HTR-8/SVneo (cell line): ENCODE measurements around the gene OR51D1.

Source experiments
- DNase-seq: peaks from one replicate; pipeline ENCODE4 v3.0.0; 2011; ENCODE audit warnings: low spot score, mixed read lengths; ENCODE audit not compliant: insufficient read length
- FAIRE-seq: peaks from 2 replicates; lab custom pipeline; 2011; peaks lifted over from hg19 to GRCh38; lab: Jason Lieb, UNC

The OR51D1 gene

GRCh38 chr11:4636962-4637661, at the start of gene OR51D1:
Gene OR51D1 (plus strand): TSS chr11:4637477. CDS start chr11:4639791, 2,314 bp downstream.
- DNase-seq, result peak; percentile 70
- peak; percentile 23 for FAIRE-seq

- FAIRE-seq (no peak), DNase-seq (no peak)
Measured at GRCh38 chr11:4589017-4589416, 48.3 kb upstream of the OR51D1 start.

- DNase-seq, result no peak
Measured at GRCh38 chr11:4593739-4594138, 43.5 kb upstream of the OR51D1 start, which contains the start of gene OR52I1. Gene OR52I1 (plus strand): TSS chr11:4594039. CDS start chr11:4594039, 0 bp downstream.

GRCh38 chr11:4605057-4605456, 32.2 kb upstream of the OR51D1 start:
- DNase-seq (no peak), FAIRE-seq (no peak)

More at GRCh38 chr11:4593739-4594138, 43.5 kb upstream of the OR51D1 start, which contains the start of gene OR52I1:
- FAIRE-seq, result no peak

GRCh38 chr11:4606231-4607015, 30.9 kb upstream of the OR51D1 start:
- FAIRE-seq (no peak), DNase-seq (no peak)

GRCh38 chr11:4607096-4607495, 30.2 kb upstream of the OR51D1 start:
- FAIRE-seq (peak; percentile 38), DNase-seq (no peak)

GRCh38 chr11:4607781-4608666, 29.3 kb upstream of the OR51D1 start, which contains the start of gene TRIM68:
Gene TRIM68 (minus strand): TSS chr11:4608231. CDS start chr11:4605504, 2,727 bp downstream.
- DNase-seq (peak; percentile 95), FAIRE-seq (peak; percentile 79)

- FAIRE-seq, result no peak
- DNase-seq, result no peak
Measured at GRCh38 chr11:4610258-4610935, 26.9 kb upstream of the OR51D1 start.

- FAIRE-seq, result no peak
- DNase-seq, result no peak
Measured at GRCh38 chr11:4611986-4612385, 25.3 kb upstream of the OR51D1 start.

GRCh38 chr11:4615856-4616444, 21.3 kb upstream of the OR51D1 start:
- DNase-seq (no peak), FAIRE-seq (no peak)

GRCh38 chr11:4619514-4619913, 17.8 kb upstream of the OR51D1 start:
- no peak for DNase-seq
- FAIRE-seq, result no peak

- peak; percentile 31 for DNase-seq
- peak; percentile 86 for FAIRE-seq
Measured at GRCh38 chr11:4626207-4627099, 10.8 kb upstream of the OR51D1 start.

- DNase-seq (no peak), FAIRE-seq (no peak)
Measured at GRCh38 chr11:4636136-4636535, 1.1 kb upstream of the OR51D1 start.

- DNase-seq (no peak), FAIRE-seq (no peak)
Measured at GRCh38 chr11:4637662-4638047, 378 bp downstream of the OR51D1 start.

GRCh38 chr11:4639931-4640330, 2.7 kb downstream of the OR51D1 start:
- FAIRE-seq, result no peak
- DNase-seq, result no peak

GRCh38 chr11:4641501-4641900, 4.2 kb downstream of the OR51D1 start:
- peak; percentile 26 for FAIRE-seq
- DNase-seq, result no peak

- no peak for FAIRE-seq
- no peak for DNase-seq
Measured at GRCh38 chr11:4642043-4642442, 4.8 kb downstream of the OR51D1 start.

- no peak for FAIRE-seq
Measured at GRCh38 chr11:4643076-4643475, 5.8 kb downstream of the OR51D1 start.

More at GRCh38 chr11:4643076-4643475, 5.8 kb downstream of the OR51D1 start:
- no peak for DNase-seq
